ENCODE data around the gene MIX23.

MIX23 gene

DNA sequence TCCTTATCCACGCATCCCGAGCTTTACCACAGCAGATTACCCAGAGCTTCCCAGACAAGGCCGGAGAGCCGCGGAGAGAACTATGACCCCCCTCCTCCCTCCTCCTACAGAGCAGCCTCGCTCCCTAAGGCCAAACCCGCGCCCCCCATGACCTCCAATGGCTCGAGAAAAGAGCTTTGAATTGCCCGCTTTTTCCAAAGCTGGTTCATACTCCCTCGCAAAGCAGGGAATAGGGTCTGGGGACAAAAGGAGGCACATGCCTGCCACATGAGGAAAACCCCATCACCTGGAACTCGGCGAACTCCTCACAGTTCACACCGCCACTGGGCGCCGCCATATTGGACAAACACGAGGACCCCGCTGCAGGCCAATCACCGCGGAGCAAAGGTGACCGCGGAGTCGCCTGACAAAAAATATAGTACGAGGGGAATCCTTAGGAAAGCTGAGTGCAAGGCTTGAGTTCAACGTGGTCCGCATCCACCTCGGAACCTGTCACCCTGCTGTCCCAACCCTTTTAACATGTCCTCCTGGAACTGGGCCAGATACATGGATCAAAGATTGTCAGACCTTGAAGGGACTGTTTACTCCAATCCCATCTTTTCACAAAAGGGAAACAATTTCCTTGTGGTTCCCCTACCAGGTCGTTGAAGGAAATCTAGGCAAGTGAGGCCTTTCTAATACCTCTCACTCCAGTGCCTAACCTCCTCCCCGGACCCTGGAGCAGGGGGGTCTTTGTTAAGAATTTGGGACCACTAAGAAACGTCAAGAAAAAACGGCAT, at the start of gene MIX23:
Gene MIX23, minus strand, starts transcription at position 344 of the 779 bp plus-strand sequence. Its CDS starts 7 bp downstream, at position 337.
- peak; percentile 65 for DNase-seq (ENCODE audit: low read depth)

- no peak for DNase-seq (ENCODE audit: low read depth)
These were observed 47.3 kb upstream of the MIX23 start for GRCh38 chr3:122430371-122430770.

GRCh38 chr3:122427857-122428471, 44.9 kb upstream of the MIX23 start:
- DNase-seq (ENCODE audit: low read depth), result no peak

GRCh38 chr3:122421836-122422235, 38.8 kb upstream of the MIX23 start:
- no peak for DNase-seq (ENCODE audit: low read depth)

GRCh38 chr3:122421101-122421500, 38.1 kb upstream of the MIX23 start:
- no peak for DNase-seq (ENCODE audit: low read depth)

- DNase-seq (ENCODE audit: low read depth), result no peak
These were observed 33.9 kb upstream of the MIX23 start for GRCh38 chr3:122416966-122417365.

- DNase-seq (ENCODE audit: low read depth), result peak; percentile 77
These were observed 33.0 kb upstream of the MIX23 start, which contains the start of gene WDR5B for GRCh38 chr3:122415762-122416654. Gene WDR5B, minus strand, starts transcription at chr3:122416062. Its CDS starts 534 bp downstream, at chr3:122415528.

- DNase-seq (ENCODE audit: low read depth), result no peak
These were observed 32.2 kb upstream of the MIX23 start for GRCh38 chr3:122415104-122415744.

DNA sequence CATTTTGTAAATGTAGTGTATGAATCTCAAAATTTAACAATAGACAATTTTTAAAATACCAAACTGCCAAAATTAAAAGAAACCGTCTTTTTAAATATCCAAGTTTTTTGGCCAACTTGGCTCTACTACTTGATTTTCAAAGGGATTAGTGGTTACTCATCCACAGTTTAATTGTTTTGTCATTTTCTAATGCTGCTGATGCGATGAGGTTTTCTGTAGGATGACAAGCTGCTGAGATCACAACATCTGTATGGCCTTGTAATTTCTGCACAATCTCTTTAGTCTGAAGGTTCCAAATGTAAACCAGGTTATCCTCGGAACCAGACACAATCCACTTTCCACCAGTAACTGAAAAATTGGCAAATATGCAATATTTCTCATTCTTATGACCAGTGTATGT, 31.4 kb upstream of the MIX23 start:
- DNase-seq (ENCODE audit: low read depth), result no peak

GRCh38 chr3:122410639-122411038, 27.6 kb upstream of the MIX23 start:
- DNase-seq (ENCODE audit: low read depth), result no peak

- no peak for DNase-seq (ENCODE audit: low read depth)
These were observed 27.1 kb upstream of the MIX23 start for GRCh38 chr3:122410111-122410510.

- no peak for DNase-seq (ENCODE audit: low read depth)
These were observed 26.4 kb upstream of the MIX23 start for GRCh38 chr3:122409446-122409845.

- no peak for DNase-seq (ENCODE audit: low read depth)
These were observed 24.9 kb upstream of the MIX23 start for GRCh38 chr3:122407946-122408345.

GRCh38 chr3:122406198-122406597, 23.2 kb upstream of the MIX23 start:
- DNase-seq (ENCODE audit: low read depth), result no peak

DNA sequence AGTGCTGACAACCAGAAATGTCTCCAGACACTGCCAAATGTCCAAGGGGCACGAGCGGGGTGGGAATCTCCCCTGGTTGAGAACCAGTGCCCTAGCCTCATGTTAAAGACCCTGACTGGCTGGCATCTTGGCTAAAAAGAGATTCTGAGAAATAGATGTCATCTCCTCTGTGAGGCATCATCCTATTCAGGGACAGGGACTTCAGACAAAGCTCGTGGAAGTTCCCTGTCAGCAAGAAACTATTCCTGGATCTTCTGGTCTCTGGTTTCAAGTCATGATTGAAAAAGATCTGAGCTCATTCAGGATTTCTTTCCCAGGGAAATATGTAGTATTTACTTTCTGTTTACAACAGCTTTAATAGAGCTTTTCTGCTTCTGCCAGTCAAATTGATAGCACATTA, 22.0 kb upstream of the MIX23 start:
- DNase-seq (ENCODE audit: low read depth), result no peak

- DNase-seq (ENCODE audit: low read depth), result no peak
These were observed 20.5 kb upstream of the MIX23 start for GRCh38 chr3:122403489-122403888.

GRCh38 chr3:122398920-122399319, 15.9 kb upstream of the MIX23 start:
- no peak for DNase-seq (ENCODE audit: low read depth)

- no peak for DNase-seq (ENCODE audit: low read depth)
These were observed 14.2 kb upstream of the MIX23 start for GRCh38 chr3:122397201-122397600.

DNA sequence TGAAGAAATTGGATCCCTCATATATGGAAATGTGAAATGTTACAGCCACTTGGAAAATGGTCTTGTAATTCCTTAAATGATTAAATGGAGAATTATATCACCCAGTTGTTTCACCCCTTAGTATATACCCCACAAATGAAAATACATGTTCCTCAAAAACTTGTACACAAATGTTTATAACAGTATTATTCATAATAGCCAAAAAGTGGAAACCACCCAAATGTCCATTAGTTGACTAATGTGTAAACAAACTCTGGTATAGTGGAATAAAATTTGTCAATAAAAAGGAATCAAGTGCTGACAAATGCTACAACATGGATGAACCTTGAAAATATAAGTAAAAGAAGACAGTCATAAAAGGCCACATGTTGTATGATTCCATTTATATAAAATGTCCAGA, 13.5 kb upstream of the MIX23 start:
- DNase-seq (ENCODE audit: low read depth), result no peak

GRCh38 chr3:122395582-122395981, 12.6 kb upstream of the MIX23 start:
- DNase-seq (ENCODE audit: low read depth), result no peak

DNA sequence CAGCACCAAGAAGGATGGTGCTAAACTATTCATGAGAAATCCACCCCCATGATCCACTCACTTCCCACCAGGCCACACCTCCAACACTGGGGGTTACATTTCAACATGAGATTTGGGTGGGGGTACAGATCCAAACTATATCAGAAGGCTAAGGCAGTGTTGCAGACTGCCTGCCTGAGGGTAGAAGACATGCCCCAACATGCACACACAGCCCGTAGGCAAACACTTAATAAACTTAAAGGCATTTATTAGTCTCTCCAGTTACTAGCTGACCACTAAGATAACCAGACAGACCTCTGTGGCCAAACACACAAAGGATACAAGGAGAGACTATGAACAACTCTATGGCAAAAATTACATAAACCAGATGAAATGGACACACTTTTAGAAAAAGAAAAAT, 11.1 kb upstream of the MIX23 start:
- DNase-seq (ENCODE audit: low read depth), result no peak
